H54 (cell line): ENCODE data around the gene FAXC.
"Not testable (repeated sequence)": the region's sequence is repeated elsewhere in the genome, so short reads cannot be mapped to it uniquely, and the experiment has no call there.

ENCODE experiments used
- DNase-seq: peaks from one replicate; pipeline ENCODE4 v3.0.0; 2011; ENCODE audit warnings: low spot score, mixed read lengths; ENCODE audit not compliant: insufficient read length
- FAIRE-seq: peaks from 3 replicates; lab custom pipeline; 2011; peaks lifted over from hg19 to GRCh38; lab: Jason Lieb, UNC
- POLR2A ChIP-seq: IDR thresholded peaks from 2 replicates; pipeline ENCODE4 v1.6.1; 2011; ENCODE audit warnings: low read depth, mild to moderate bottlenecking, low read length

The FAXC gene

DNA sequence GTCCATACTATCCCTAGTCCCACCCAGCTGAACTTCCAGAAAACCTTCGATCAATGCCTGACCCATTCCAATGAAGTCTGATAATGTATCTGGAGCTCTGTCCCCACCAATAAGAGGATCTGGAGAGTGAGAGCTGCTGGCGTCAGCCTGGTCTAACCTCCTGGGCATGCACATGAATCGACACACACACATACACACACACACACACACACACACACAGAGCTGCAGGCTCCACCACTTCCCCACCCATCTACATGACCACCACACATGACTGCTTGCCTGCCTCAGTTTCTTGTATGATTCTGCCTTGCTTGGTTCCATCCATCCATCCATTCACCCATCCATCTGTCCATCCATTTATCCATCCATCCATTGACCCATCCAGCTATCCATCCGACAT lies 60.8 kb downstream of the FAXC start:
- TF ChIP-seq POLR2A, result no peak
- no peak for DNase-seq
- FAIRE-seq, result no peak

DNA sequence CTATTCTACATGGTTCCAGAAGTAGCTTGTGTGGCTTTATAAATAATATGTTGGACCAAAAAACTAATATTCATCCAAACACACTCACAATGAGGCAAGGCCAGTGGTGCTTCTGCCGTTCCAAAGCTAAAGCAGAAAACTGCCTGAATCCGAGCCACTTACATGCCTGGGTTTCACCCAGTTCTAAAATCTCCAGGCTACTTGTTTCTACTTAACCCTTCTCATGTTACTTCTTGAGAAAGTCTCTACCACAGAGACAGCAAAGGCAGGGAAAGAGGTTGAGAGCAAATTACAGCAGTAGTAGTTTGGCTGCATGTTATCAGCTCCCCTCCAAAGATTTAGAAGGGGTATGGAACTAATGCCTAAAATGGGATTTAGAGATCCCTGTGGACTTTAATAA lies 62.0 kb downstream of the FAXC start:
- no peak for TF ChIP-seq POLR2A
- DNase-seq (no peak), FAIRE-seq (no peak)

DNA sequence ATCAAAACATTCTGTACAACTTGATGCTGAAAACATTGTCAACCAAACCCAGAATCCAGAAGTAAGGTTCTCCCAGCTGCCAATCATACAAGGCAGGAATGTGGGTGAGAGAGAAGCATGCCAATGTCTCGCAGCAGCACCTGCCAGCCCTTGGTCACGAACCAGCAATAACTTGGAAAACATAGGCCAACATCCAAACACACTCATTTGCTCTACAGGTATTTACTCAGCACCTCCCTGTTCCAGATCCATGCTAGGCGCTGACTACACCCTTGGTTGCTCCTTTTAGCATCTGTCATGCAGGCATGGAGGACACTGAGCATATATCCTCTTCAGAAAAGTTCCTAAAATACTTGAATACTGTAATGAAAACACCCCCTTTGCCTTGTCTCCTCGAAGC lies 63.6 kb downstream of the FAXC start:
- no peak for TF ChIP-seq POLR2A
- DNase-seq, result no peak
- no peak for FAIRE-seq

DNA sequence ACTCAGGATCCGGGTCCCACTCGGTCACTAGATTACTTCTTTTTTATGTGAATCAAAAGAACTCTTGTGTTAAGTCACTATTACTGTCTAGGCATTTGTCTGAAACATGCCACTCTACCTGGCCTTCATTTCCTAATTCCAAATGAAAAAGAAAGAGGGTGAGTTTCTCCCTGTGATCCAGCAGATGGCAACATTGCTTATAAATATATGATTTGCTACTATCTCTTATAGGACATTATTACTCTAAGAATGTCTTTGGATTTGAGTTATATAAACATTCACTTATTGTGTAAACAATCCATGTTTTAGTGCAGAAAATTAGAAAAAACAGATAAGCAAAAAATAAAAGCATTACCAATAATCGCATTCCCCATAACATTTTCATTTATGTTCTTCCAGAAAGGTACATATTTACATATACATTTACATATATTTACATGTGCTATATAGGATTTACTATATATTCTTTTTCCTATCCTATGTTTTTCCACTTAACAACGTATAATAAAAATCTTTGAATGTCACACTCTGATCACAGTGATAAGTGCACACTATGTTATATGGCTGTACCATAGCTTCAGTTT lies 66.9 kb downstream of the FAXC start:
- DNase-seq (peak; percentile 8), FAIRE-seq (no peak)
- no peak for TF ChIP-seq POLR2A

DNA sequence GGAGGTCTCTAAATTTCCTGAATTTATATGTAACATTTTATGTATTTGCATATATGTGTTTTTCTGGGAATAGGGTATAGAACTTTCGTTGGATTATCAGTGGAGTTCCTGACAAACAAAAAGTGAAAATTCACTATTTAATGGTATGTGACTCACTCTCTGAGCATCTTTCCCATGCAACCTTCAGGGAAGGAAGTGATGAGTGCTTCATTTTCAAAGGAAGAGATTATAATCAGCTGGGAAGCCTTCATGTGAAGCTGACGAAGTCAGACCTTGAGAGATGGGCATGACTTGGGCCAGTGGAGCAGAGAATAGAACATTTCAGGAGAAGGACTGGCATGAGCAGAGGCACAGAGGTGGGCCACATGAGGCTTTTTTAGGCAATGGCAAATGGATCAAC lies 72.7 kb downstream of the FAXC start:
- FAIRE-seq (no peak), DNase-seq (no peak)
- no peak for TF ChIP-seq POLR2A

DNA sequence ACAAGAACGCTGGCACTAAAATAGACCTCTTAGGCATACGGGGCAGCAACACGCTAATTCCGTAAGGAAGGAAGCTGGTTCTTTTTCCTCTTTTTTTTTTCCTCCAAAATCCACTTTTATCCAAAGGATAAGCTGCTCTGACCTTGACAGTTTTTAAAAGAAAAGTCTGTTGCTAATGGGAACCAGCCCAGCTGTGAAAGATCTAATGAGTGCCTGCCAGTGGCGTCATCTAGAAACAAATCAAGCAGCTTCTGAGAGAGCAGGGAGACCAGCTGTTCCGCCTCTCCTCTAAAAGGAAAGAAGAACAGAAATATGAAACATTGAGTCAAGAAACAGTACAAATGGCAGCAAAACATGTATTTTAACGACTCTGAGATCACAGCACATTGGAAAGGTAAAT lies 78.6 kb downstream of the FAXC start:
- no peak for TF ChIP-seq POLR2A
- FAIRE-seq (no peak), DNase-seq (no peak)

DNA sequence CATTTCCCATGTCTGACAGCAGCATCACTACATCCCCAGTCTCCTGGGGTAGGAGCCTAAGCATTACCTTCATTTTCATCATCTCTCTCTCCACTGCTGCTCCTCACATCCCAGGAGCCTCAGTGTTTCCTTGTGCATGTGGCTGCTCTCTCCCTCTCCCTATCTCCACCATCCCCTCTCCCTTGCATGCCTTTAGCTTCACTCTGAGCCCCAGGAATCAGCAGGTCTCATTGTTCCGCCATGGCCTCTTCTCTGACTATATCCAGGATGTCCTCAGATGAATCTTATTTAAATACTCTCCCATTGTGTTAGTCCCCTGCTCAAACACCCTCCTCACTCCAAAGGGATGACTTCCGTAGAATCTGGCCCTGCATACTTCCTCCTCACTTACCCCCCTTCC lies 79.4 kb downstream of the FAXC start:
- DNase-seq (no peak), FAIRE-seq (no peak)
- no peak for TF ChIP-seq POLR2A

DNA sequence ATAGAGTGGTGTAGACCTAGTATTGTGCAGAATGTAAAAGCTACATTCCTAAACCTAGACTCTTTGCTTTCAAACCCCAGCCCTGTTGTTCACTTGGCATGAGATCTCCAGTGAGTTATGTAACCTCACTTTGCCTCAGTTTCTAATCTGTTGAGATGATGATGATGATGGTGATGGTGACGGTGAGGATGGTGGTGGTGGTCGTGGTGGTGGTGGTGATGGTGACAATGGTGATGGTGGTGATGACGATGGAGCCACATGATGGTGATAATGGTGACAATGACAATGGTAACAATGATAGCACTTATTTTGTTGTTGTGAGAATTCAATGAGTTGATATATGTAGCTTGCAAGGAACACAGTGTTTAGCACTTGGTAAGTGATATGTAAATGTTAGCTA lies 80.3 kb downstream of the FAXC start:
- no peak for DNase-seq
- TF ChIP-seq POLR2A, result no peak
- no peak for FAIRE-seq

DNA sequence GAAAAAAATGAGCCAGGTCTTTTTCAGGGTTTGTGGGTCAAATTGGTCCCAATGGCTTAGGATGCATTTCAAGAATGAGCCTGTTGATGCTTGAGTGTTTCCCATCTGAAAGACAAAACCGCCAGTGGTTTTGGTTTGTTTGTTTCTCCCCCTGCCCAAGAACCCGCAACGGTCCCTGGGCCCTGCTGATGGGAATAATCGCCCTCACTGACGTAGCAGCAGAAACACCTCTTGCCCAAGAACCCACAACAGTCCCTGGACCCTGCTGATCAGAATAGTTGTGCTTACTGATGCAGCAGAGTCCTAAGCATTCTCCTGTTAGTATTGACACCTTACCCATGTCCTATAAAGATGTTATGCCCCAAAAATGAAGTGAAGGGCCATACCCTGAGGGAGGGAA lies 82.5 kb downstream of the FAXC start:
- FAIRE-seq, DNase-seq: not testable (repeated sequence)

DNA sequence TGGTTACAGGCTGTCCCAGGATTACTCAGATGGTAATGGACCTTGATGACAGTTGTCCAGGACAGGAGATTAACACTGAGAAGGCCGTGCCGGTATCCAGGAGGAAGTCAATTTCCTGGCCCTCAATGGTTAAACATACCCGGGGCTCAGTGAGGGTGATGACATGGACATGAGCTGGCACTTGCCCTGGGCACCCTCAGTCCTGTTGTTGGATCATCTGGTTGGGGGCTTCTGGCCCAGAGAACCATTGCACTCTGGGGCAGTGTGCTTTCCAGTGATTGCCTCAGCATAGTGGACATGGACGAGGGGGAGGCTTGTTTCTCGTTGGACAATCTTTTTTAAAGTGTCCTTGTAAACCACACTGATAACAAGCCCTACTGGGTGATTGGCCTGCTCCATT lies 84.0 kb downstream of the FAXC start:
- FAIRE-seq, result not testable (repeated sequence)

DNA sequence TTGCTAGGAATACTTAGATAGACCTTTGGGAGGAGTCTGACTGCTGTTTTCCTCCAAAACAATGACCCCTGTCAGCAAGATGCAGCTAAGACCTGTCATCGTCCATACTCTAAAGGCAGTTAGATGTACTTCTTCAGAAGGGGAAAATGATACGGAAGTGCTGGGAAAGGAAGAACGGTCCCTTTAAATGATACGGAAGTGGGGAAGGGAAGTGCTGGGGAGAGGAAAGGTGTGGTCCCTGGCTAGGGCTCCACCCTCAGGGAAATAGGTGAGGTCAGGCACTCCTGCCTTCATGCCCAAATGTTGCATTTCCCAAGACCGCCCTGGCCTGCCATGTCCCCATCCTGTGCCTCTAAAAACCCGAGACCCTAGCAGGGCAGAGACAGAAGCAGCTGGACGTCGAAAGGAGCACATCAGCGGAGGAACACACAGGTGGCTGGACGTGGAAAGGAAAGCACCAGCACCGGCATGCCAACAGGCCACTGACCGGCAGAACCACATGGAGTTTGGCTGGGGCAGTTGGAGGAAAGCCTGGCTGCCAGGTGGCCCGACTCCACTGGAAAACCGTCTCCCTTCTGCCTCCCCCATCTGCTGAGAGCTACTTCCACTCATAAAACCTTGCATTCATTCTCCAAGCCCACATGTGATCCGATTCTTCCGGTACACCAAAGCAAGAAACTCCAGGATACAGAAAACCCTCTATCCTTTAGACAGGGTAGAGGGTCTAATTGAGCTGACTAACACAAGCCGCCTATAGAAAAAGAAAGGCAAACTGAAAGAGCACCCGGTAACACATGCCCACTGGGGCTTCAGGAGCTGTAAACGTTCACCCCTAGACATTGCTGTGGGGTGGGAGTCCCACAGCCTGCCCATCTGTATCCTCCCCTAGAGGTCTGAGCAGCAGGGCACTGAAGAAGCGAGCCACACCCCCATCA lies 94.6 kb downstream of the FAXC start:
- no peak for TF ChIP-seq POLR2A
- no peak for DNase-seq

More for the DNA sequence above, 84.0 kb downstream of the FAXC start:
- not testable (repeated sequence) for DNase-seq

DNA sequence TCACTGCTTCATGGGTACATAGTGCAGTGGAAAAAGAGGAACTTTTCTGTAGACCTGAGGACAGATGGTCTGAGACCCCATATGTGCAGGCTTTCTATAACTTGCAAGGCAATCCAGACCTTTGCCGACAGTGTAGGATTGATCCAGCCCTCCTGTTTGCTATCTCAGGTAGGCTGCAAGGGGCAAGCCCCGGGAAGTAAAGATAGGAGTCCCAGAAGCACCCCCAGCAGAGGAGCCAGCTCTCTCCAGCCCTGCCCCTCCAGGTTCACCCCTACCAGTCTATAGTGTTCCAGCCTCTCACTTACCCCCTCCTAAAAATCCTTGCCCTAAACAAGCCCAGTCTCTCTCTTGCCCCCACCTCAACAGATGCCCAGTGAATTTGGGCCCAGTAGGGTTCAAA lies 96.2 kb downstream of the FAXC start:
- DNase-seq (no peak), FAIRE-seq (no peak)
- TF ChIP-seq POLR2A, result no peak

More for the DNA sequence above, 94.6 kb downstream of the FAXC start:
- FAIRE-seq, result no peak

DNA sequence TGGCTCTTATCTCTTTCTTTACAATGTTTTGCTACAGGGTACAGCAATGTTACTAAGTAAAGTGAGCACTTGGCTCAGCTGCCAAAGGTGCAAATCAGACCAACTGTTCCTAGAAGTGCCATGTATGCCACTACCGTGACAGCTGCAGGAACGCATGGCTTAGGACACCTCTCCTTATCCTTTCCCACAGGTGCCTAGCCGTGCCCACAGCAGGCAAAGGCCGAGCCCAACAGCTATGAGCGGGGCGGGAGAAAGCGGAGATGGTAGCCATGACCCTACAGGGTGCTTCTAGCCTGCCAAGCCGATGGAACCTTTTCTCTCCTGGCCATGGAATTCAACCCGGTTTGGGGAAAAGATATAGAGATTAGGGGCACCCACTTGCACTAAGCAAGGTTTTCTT lies 97.1 kb downstream of the FAXC start:
- FAIRE-seq, result no peak
- DNase-seq, result no peak
- TF ChIP-seq POLR2A, result no peak

DNA sequence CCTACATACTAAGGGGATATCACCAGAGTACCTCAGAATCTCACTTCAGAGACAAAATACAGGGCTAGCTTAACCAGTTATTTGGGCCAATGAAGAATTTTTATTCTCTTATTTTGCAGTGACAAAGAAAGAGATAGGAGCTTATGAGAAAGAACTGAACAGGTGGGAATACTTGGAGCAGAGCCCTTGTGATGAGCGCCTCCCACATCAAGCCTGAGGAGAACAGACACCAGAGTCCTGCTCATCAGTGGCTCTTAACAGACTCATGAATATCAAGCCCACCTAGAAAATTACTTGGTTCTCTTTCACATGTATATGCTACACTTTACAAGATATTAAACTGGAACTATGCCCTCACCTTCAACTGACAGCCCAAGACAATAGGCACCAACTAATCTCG lies 99.0 kb downstream of the FAXC start:
- no peak for TF ChIP-seq POLR2A
- no peak for DNase-seq
- FAIRE-seq, result no peak

DNA sequence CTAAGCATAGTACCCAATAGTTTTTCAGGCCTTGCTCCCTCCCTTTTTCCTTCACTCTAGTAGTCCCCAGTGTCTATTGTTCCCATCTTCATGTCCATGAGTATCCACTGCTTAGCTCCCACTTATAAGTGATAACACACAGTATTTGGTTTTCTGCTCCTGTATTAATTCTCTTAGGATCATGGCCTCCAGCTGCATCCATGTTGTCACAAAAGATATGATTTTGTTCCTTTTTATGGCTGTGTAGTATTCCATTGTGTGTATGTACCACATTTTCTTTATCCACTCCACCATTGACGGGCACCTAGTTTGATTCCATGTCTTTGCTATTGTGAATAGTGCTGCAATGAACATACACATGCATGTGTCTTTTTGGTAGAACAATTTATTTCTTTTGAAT lies 102.9 kb downstream of the FAXC start:
- DNase-seq (no peak), FAIRE-seq (no peak)
- TF ChIP-seq POLR2A, result no peak
